ENCODE measurements around the gene NRAP. TPM values are rescaled to one million over a fixed set of nuclear protein-coding genes. Genes with fewer than 3 reads are reported as not detected.

The NRAP gene
- total and polyA plus RNA-seq, 2 of the 4 experiments (the other 2 are of a cell fraction) = not detected

DNA sequence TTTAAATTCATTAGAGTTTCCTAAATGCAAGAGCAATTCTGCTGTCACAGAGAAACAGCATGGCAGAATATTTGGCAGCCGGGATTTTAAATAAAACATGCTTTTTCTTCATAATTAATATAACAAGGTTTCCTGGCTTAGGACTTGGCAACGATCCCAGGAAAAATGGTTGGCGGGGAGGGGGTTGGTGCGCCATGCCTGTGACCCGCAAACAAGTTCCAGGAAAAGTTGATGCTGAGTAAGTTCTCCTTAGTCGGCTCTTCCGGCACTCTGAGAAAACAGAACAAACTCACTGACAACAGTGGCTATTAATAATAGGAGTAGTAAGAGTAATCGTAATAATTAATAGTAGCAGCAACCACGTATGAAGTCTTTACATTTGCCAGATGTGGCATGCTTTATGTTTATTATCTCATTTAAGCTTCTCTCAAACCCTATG is 106.4 kb downstream of the NRAP start:
- dilution Hi-C loops (cut with HindIII; ENCODE audit: low sequenced_read_pairs, unreplicated experiment) = no loop called here
- Histone ChIP-seq H3K4ac (ENCODE audit: low read depth, low read length) (no peak overlapping the region), H3K9ac (ENCODE audit: low read depth, low read length) (no peak overlapping the region), H4K91ac (ENCODE audit: insufficient read depth, low read depth, low read length) (no peak overlapping the region), H2BK120ac (ENCODE audit: low read depth, low read length) (no peak overlapping the region), H2AK9ac (replicated peaks; ENCODE audit: low read depth, low read length, poor library complexity) (no peak overlapping the region), H4K8ac (ENCODE audit: low read depth in 2 of 2, low read length in 2 of 2) (no peak overlapping the region), H3K4me2 (ENCODE audit: low read depth, low read length) (no peak overlapping the region), H3K27me3 (ENCODE audit: control insufficient read depth, insufficient read depth, low read length) (peaks cover 6% of the 10 kb centered on the region; the same call in 1 of the 2 replicates), H4K20me1 (ENCODE audit: insufficient read depth, low read length) (no peaks in the 10 kb centered on the region), H3K36me3 (ENCODE audit: control insufficient read depth, insufficient read depth, low read length) (no peaks in the 10 kb centered on the region), H3K9me1 (ENCODE audit: insufficient read depth, low read length) (no peaks in the 10 kb centered on the region), H3K23ac (ENCODE audit: low read depth, low read length) (no peak overlapping the region), H3K18ac (ENCODE audit: low read depth, low read length) (no peak overlapping the region), H2BK20ac (ENCODE audit: low read depth, low read length) (no peak overlapping the region), H3K14ac (replicated peaks; ENCODE audit: low read depth, low read length) (no peak overlapping the region), H3K27ac (ENCODE audit: insufficient read depth, low read length) (no peak overlapping the region), H3K9me3 (ENCODE audit: control insufficient read depth, insufficient read depth, low read length) (no peaks in the 10 kb centered on the region), H2AFZ (replicated peaks; ENCODE audit: low read length, poor library complexity) (no peak overlapping the region), H2AK5ac (ENCODE audit: low read depth, low read length) (no peak overlapping the region), H2BK15ac (ENCODE audit: low read depth, low read length) (no peak overlapping the region), H3K4me1 (ENCODE audit: control insufficient read depth, insufficient read depth, low read length) (no peaks in the 10 kb centered on the region), H2BK5ac (ENCODE audit: low read depth, low read length, poor library complexity, severe bottlenecking) (no peak overlapping the region), H3K56ac (ENCODE audit: extremely low read depth, insufficient read depth, low read length) (no peak overlapping the region), H3K4me3 (ENCODE audit: insufficient read depth, low read depth, low read length) (no peak overlapping the region), H3K79me1 (ENCODE audit: low read depth in 1 of 2, low read length in 2 of 2) (no peaks in the 10 kb centered on the region), H4K5ac (ENCODE audit: low read depth, low read length) (no peak overlapping the region)
- ChIA-PET CTCF (no interaction called here), POLR2A (ENCODE audit: unreplicated experiment) (no interaction called here)
- intact Hi-C loops (cut with micrococcal nuclease) = no loop called here
- no CpG with 5 or more reads among the region's 9 CpGs for WGBS, 2 experiments (ENCODE audit: extremely low coverage in 2 of 2, insufficient read length in 1 of 2)
- TF ChIP-seq FOS (IDR thresholded peaks at IDR 0.05; ENCODE audit: low read depth, low read length) (no peak), MAZ (IDR thresholded peaks at IDR 0.05; ENCODE audit: borderline replicate concordance, low read depth, low read length) (no peak), RCOR1 (IDR thresholded peaks at IDR 0.05; ENCODE audit: insufficient replicate concordance, low read length) (no peak), CHD1 (IDR thresholded peaks at IDR 0.05; ENCODE audit: low read depth, low read length) (no peak), POLR2A (IDR thresholded peaks at IDR 0.05; ENCODE audit: low read depth, low read length) (no peak), MXI1 (IDR thresholded peaks at IDR 0.05; ENCODE audit: borderline replicate concordance, low read depth, low read length) (no peak), SMC3 (IDR thresholded peaks at IDR 0.05; ENCODE audit: low read depth, low read length) (no peak), NFE2L2 (IDR thresholded peaks at IDR 0.05; ENCODE audit: low read depth, low read length) (no peak), MAFK (IDR thresholded peaks at IDR 0.05; ENCODE audit: low read depth, low read length) (no peak), RAD21 (IDR thresholded peaks at IDR 0.05; ENCODE audit: low read length) (no peak), RFX5 (IDR thresholded peaks at IDR 0.05; ENCODE audit: low read depth, low read length) (no peak), BHLHE40 (IDR thresholded peaks at IDR 0.05; ENCODE audit: low read depth, low read length) (no peak), CEBPB (IDR thresholded peaks at IDR 0.05; ENCODE audit: low read depth, low read length) (no peak)
- TF ChIP-seq, protein P1, sequence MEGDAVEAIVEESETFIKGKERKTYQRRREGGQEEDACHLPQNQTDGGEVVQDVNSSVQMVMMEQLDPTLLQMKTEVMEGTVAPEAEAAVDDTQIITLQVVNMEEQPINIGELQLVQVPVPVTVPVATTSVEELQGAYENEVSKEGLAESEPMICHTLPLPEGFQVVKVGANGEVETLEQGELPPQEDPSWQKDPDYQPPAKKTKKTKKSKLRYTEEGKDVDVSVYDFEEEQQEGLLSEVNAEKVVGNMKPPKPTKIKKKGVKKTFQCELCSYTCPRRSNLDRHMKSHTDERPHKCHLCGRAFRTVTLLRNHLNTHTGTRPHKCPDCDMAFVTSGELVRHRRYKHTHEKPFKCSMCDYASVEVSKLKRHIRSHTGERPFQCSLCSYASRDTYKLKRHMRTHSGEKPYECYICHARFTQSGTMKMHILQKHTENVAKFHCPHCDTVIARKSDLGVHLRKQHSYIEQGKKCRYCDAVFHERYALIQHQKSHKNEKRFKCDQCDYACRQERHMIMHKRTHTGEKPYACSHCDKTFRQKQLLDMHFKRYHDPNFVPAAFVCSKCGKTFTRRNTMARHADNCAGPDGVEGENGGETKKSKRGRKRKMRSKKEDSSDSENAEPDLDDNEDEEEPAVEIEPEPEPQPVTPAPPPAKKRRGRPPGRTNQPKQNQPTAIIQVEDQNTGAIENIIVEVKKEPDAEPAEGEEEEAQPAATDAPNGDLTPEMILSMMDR (conservative IDR thresholded peaks at IDR 0.05; ENCODE audit: low read depth, low read length) = no peak
- TF ChIP-seq, protein P2, sequence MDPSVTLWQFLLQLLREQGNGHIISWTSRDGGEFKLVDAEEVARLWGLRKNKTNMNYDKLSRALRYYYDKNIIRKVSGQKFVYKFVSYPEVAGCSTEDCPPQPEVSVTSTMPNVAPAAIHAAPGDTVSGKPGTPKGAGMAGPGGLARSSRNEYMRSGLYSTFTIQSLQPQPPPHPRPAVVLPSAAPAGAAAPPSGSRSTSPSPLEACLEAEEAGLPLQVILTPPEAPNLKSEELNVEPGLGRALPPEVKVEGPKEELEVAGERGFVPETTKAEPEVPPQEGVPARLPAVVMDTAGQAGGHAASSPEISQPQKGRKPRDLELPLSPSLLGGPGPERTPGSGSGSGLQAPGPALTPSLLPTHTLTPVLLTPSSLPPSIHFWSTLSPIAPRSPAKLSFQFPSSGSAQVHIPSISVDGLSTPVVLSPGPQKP (IDR thresholded peaks at IDR 0.05; ENCODE audit: borderline replicate concordance, low read depth, low read length) = no peak
- TF ChIP-seq, protein P3, sequence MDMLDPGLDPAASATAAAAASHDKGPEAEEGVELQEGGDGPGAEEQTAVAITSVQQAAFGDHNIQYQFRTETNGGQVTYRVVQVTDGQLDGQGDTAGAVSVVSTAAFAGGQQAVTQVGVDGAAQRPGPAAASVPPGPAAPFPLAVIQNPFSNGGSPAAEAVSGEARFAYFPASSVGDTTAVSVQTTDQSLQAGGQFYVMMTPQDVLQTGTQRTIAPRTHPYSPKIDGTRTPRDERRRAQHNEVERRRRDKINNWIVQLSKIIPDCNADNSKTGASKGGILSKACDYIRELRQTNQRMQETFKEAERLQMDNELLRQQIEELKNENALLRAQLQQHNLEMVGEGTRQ (IDR thresholded peaks at IDR 0.05; ENCODE audit: low read depth, low read length) = no peak
- no peak for DNase-seq
- in situ Hi-C loops (cut with MboI; ENCODE audit: low sequenced_read_pairs) = no loop called here
- no peak for ATAC-seq (ENCODE audit: low read depth)
- BruUV-seq (replicated peaks) = no TSS peak
